H1 (cell line): ENCODE data around the gene NKAIN2. TPM values are rescaled to one million over a fixed set of nuclear protein-coding genes. Genes with fewer than 3 reads are reported as not detected.

ENCODE experiments used
- CTCF ChIA-PET: fragments of 300-600 bp; sonication (Branson Sonifier 250); formaldehyde crosslinking; loops from one replicate; lab custom pipeline; 2021; ENCODE audit not compliant: partially characterized antibody; lab: Charles Lee
- POLR2A ChIA-PET: fragments of 300-600 bp; sonication (Branson Sonifier 250); formaldehyde crosslinking; loops from one replicate; lab custom pipeline; 2021; ENCODE audit warnings: inconsistent platforms; ENCODE audit not compliant: partially characterized antibody; lab: Charles Lee
- DNase-seq, 2 experiments: peaks; one replicate each; pipeline versions ENCODE4 v3.0.0 to v3.0.0-alpha.2; 2010 to 2022; ENCODE audit warnings: low spot score in 2 of 2, low read depth in 1 of 2, mixed read lengths in 1 of 2
- FAIRE-seq: peaks from 2 replicates; lab custom pipeline; 2011; peaks lifted over from hg19 to GRCh38; lab: Jason Lieb, UNC
- H2AFZ ChIP-seq: 2 replicates; pipeline ENCODE4 v1.8.1; 2012; ENCODE audit warnings: low read length, inconsistent platforms
- H2AK5ac ChIP-seq: 2 replicates; pipeline ENCODE4 v1.6.1; 2013; ENCODE audit warnings: low read depth, low read length
- H2BK120ac ChIP-seq: replicated peaks from 2 replicates; pipeline ENCODE3; 2013; ENCODE audit warnings: low read depth, low read length, inconsistent platforms
- H2BK12ac ChIP-seq: 2 replicates; pipeline ENCODE4 v1.6.1; 2013; ENCODE audit warnings: low read depth, low read length
- H2BK15ac ChIP-seq: 2 replicates; pipeline ENCODE4 v1.6.1; 2013; ENCODE audit warnings: low read length
- H2BK20ac ChIP-seq: 2 replicates; pipeline ENCODE4 v1.6.1; 2013; ENCODE audit warnings: low read length
- H2BK5ac ChIP-seq: 2 replicates; pipeline ENCODE4 v1.6.1; 2013; ENCODE audit warnings: low read depth, low read length
- H3K14ac ChIP-seq: 2 replicates; pipeline ENCODE4 v1.6.1; 2013; ENCODE audit warnings: inconsistent platforms; ENCODE audit not compliant: insufficient read length
- H3K18ac ChIP-seq: 2 replicates; pipeline ENCODE4 v1.6.1; 2013; ENCODE audit warnings: low read length; ENCODE audit errors: extremely low read depth
- H3K23ac ChIP-seq: 2 replicates; pipeline ENCODE4 v1.6.1; 2013; ENCODE audit warnings: inconsistent platforms; ENCODE audit not compliant: insufficient read length
- H3K23me2 ChIP-seq: 2 replicates; pipeline ENCODE4 v1.6.1; 2013; ENCODE audit warnings: low read depth, low read length
- H3K27ac ChIP-seq: 2 replicates; pipeline ENCODE4 v1.6.1; 2011; ENCODE audit warnings: low read depth, low read length, inconsistent platforms
- H3K27me3 ChIP-seq, 4 experiments: replicated peaks in 1 of 4; 1 replicate in 1 of 4; 2 replicates in 3 of 4; pipeline versions ENCODE4 v1.6.1 to v1.8.1; 2011 to 2013; ENCODE audit warnings: low read length in 3 of 4, mild to moderate bottlenecking in 3 of 4, inconsistent platforms in 2 of 4, mixed read lengths in 2 of 4, moderate library complexity in 1 of 4; ENCODE audit not compliant: control insufficient read depth in 3 of 4, insufficient read depth in 3 of 4; ENCODE audit errors: extremely low read depth in 1 of 4
- H3K36me3 ChIP-seq, 4 experiments: 2 replicates each; pipeline versions ENCODE4 v1.6.1 to v1.8.1; 2011 to 2013; ENCODE audit warnings: mild to moderate bottlenecking in 4 of 4, low read length in 3 of 4, moderate library complexity in 2 of 4, control low read depth in 1 of 4, inconsistent platforms in 1 of 4; ENCODE audit not compliant: insufficient read depth in 4 of 4, control insufficient read depth in 2 of 4
- H3K4ac ChIP-seq: replicated peaks from 2 replicates; pipeline ENCODE3; 2013; ENCODE audit warnings: low read length, low read depth, mixed read lengths, inconsistent platforms; ENCODE audit not compliant: insufficient read length
- H3K4me1 ChIP-seq, 4 experiments: replicated peaks in 1 of 4; 1 replicate in 1 of 4; 2 replicates in 3 of 4; pipeline versions ENCODE4 v1.6.1 to v1.8.1; 2011 to 2013; ENCODE audit warnings: low read length in 3 of 4, inconsistent platforms in 2 of 4, mixed read lengths in 1 of 4; ENCODE audit not compliant: insufficient read depth in 4 of 4, control insufficient read depth in 3 of 4
- H3K4me2 ChIP-seq, 2 experiments: 2 replicates each; pipeline versions ENCODE4 v1.6.1 to v1.8.1; 2011 to 2013; ENCODE audit warnings: low read depth in 2 of 2, low read length in 2 of 2, control low read depth in 1 of 2, inconsistent platforms in 1 of 2, mild to moderate bottlenecking in 1 of 2; ENCODE audit not compliant: insufficient read depth in 1 of 2
- H3K4me3 ChIP-seq, 4 experiments: fragments of 200-600, 300-600 bp in 1 of 4; sonication (generic), shearing (Covaris generic), sonication (Bioruptor Twin) in 1 of 4; 2 replicates each; pipeline versions ENCODE4 v1.5.1 to v1.8.1; 2011 to 2016; ENCODE audit warnings: low read length in 4 of 4, low read depth in 3 of 4, control low read depth in 2 of 4, inconsistent platforms in 2 of 4, mild to moderate bottlenecking in 2 of 4, mixed read lengths in 1 of 4, moderate library complexity in 1 of 4; ENCODE audit not compliant: insufficient read depth in 2 of 4; ENCODE audit errors: extremely low read depth in 1 of 4
- H3K56ac ChIP-seq: replicated peaks from 2 replicates; pipeline ENCODE3; 2013; ENCODE audit warnings: low read depth, mild to moderate bottlenecking, mixed read lengths, low read length, inconsistent platforms; ENCODE audit not compliant: insufficient read length
- H3K79me1 ChIP-seq: 2 replicates; pipeline ENCODE4 v1.6.1; 2013; ENCODE audit warnings: low read depth, low read length, control low read depth
- H3K79me2 ChIP-seq, 2 experiments: 2 replicates each; pipeline versions ENCODE4 v1.6.1 to v1.8.1; 2012 to 2013; ENCODE audit warnings: low read length in 2 of 2, mild to moderate bottlenecking in 2 of 2, inconsistent platforms in 1 of 2; ENCODE audit not compliant: insufficient read depth in 2 of 2, control insufficient read depth in 1 of 2
- H3K9ac ChIP-seq, 4 experiments: replicated peaks in 1 of 4; 1 replicate in 1 of 4; 2 replicates in 3 of 4; pipeline versions ENCODE4 v1.6.1 to v1.8.1; 2011 to 2013; ENCODE audit warnings: low read depth in 3 of 4, low read length in 3 of 4, control low read depth in 2 of 4, mild to moderate bottlenecking in 2 of 4, moderate library complexity in 2 of 4, inconsistent platforms in 1 of 4; ENCODE audit errors: extremely low read depth in 1 of 4
- H3K9me3 ChIP-seq, 2 experiments: 2 replicates each; pipeline versions ENCODE4 v1.6.1 to v1.8.1; 2012 to 2013; ENCODE audit warnings: mild to moderate bottlenecking in 2 of 2, moderate library complexity in 2 of 2, control low read depth in 1 of 2, inconsistent platforms in 1 of 2, low read depth in 1 of 2, low read length in 1 of 2, mixed read lengths in 1 of 2; ENCODE audit not compliant: insufficient read depth in 2 of 2
- H4K20me1 ChIP-seq, 2 experiments: replicated peaks in 1 of 2; 2 replicates each; pipeline versions ENCODE3 to v1.8.1; 2011 to 2013; ENCODE audit warnings: inconsistent platforms in 2 of 2, low read length in 2 of 2, mild to moderate bottlenecking in 1 of 2; ENCODE audit not compliant: insufficient read depth in 2 of 2, control insufficient read depth in 1 of 2
- H4K5ac ChIP-seq: 2 replicates; pipeline ENCODE4 v1.6.1; 2013; ENCODE audit warnings: low read length, low read depth, mixed read lengths, inconsistent platforms; ENCODE audit not compliant: insufficient read length
- H4K8ac ChIP-seq: 2 replicates; pipeline ENCODE4 v1.8.0; 2013; ENCODE audit warnings: mild to moderate bottlenecking, moderate library complexity, low read length, inconsistent platforms; ENCODE audit not compliant: insufficient read depth; ENCODE audit errors: extremely low read depth
- H4K91ac ChIP-seq: replicated peaks from 2 replicates; pipeline ENCODE3; 2013; ENCODE audit warnings: low read length, mixed read lengths, inconsistent platforms; ENCODE audit not compliant: insufficient read length
- CBX8 ChIP-seq: fragments of 300-800, 300-1000 bp; sonication (generic); IDR thresholded peaks from 2 replicates; pipeline ENCODE4 v1.7.1; 2016; ENCODE audit warnings: low read depth, low read length, borderline replicate concordance
- CEBPB ChIP-seq: IDR thresholded peaks from 2 replicates; pipeline ENCODE4 v1.6.1; 2012; ENCODE audit warnings: low read depth, low read length
- CTBP2 ChIP-seq: IDR thresholded peaks from 2 replicates; pipeline ENCODE4 v1.7.0; 2011; ENCODE audit warnings: borderline replicate concordance, mild to moderate bottlenecking, moderate library complexity, mixed read lengths, low read length; ENCODE audit not compliant: insufficient read depth, insufficient read length
- EZH2 ChIP-seq: fragments of 200-600 bp; sonication (generic); IDR thresholded peaks from 2 replicates; pipeline ENCODE4 v1.7.1; 2012; ENCODE audit warnings: low read depth, mild to moderate bottlenecking, moderate library complexity, low read length, inconsistent platforms; ENCODE audit not compliant: severe bottlenecking
- FOSL1 ChIP-seq: IDR thresholded peaks from 2 replicates; pipeline ENCODE4 v1.6.1; 2011; ENCODE audit warnings: mild to moderate bottlenecking, low read depth, low read length, moderate library complexity; ENCODE audit not compliant: insufficient read depth
- GTF2F1 ChIP-seq: IDR thresholded peaks from 2 replicates; pipeline ENCODE4 v1.6.1; 2012; ENCODE audit warnings: low read depth, low read length, improper control_type of control experiment, borderline replicate concordance
- HDAC6 ChIP-seq: IDR thresholded peaks from one replicate; pipeline ENCODE4 v1.7.1; 2012; ENCODE audit warnings: low read depth, mild to moderate bottlenecking, inconsistent platforms, low read length, moderate library complexity
- KDM1A ChIP-seq: fragments of 200-600, 300-600 bp; sonication (generic); IDR thresholded peaks from 2 replicates; pipeline ENCODE4 v1.7.1; 2016; ENCODE audit warnings: mild to moderate bottlenecking, low read length, borderline replicate concordance
- MAFK ChIP-seq: IDR thresholded peaks from 2 replicates; pipeline ENCODE4 v1.6.1; 2012; ENCODE audit warnings: low read depth, mild to moderate bottlenecking, improper control_type of control experiment, low read length
- NRF1 ChIP-seq: IDR thresholded peaks from 2 replicates; pipeline ENCODE4 v1.6.1; 2011; ENCODE audit warnings: mild to moderate bottlenecking, low read depth, low read length, improper control_type of control experiment
- PHF8 ChIP-seq: fragments of 200-600 bp; sonication (generic); conservative IDR thresholded peaks from 2 replicates; pipeline ENCODE4 v1.7.1; 2012; ENCODE audit warnings: low read depth, mild to moderate bottlenecking, inconsistent platforms, low read length, moderate library complexity
- SAP30 ChIP-seq: fragments of 300-600 bp; sonication (generic); IDR thresholded peaks from 2 replicates; pipeline ENCODE4 v1.7.1; 2012; ENCODE audit warnings: low read length, moderate library complexity, mild to moderate bottlenecking, inconsistent platforms; ENCODE audit not compliant: insufficient read depth, insufficient replicate concordance
- SP1 ChIP-seq: IDR thresholded peaks from 2 replicates; pipeline ENCODE4 v1.6.1; 2011; ENCODE audit warnings: low read depth, low read length
- WGBS, 2 experiments: shearing (Covaris generic) in 1 of 2; methylation state at CpG; one replicate each; pipeline versions ENCODE4 v1.1.6 to v1.1.7; 2013 to 2015; ENCODE audit warnings: low lambda C conversion rate in 2 of 2, mixed read lengths in 2 of 2, inconsistent platforms in 1 of 2, low coverage in 1 of 2, missing lambda C conversion rate in 1 of 2; ENCODE audit not compliant: insufficient replicate concordance in 2 of 2, insufficient coverage in 1 of 2, insufficient read length in 1 of 2; ENCODE audit errors: extremely low coverage in 1 of 2, missing lambda C conversion rate in 1 of 2; 5-methylcytosine and 5-hydroxymethylcytosine counted together
- polyA plus RNA-seq, 7 experiments: library from polyadenylated mRNA; depleted of rRNA in 3 of 7; stranded (reverse) in 5 of 7; unstranded in 2 of 7; fragments of >200 nt in 5 of 7; fragments of 200-250 nt in 2 of 7; gene quantifications; 1 replicate in 5 of 7; 2 replicates in 1 of 7; 4 replicates in 1 of 7; pipeline versions ENCODE4 v1.2.1 to v1.2.3, GENCODE V29; 2011 to 2013; ENCODE audit warnings: missing spikeins in 2 of 7, mixed read lengths in 2 of 7
- total RNA-seq: library from RNA; stranded (reverse); fragmentation: NEBNext Ultra II Directional; extraction: Animal tissue kit (Norgen Biotek cat#: 25700); gene quantifications from 2 replicates; pipeline ENCODE4 v1.2.1, GENCODE V29; 2021
- TF ChIP-seq, protein P1 (sequence below): IDR thresholded peaks from 2 replicates; pipeline ENCODE4 v1.6.1; 2011; ENCODE audit warnings: low read depth, mild to moderate bottlenecking, low read length; ENCODE audit not compliant: insufficient read depth

Gene NKAIN2
- total and polyA plus RNA-seq, 2 of the 8 experiments (the other 6 are each of a cell fraction or from before 2014, with no cell fraction given): 0.20 to 0.34 TPM

DNA sequence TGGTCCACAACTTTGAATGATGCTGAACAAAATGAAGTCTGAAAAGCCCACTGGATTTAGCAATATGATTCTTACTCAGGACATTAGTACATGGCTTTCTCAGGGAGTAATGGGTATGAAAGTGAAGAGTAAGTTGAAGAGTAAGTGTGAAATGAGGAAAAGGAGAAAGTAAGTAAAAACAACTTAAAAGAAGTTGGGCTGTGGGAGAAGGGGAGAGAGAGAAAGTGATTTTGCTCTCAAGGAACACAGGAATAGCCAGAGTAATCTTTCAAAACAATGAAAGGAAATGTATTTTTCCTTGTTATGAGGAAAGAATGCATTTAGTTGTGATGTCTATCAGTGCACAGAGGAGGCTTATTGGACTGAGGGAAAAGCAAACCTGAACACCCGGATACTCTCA is 39.8 kb upstream of the NKAIN2 start:
- DNase-seq: no peak
- H4K8ac ChIP-seq: no peak overlapping the region
- no peaks in the 10 kb centered on the region for H3K23me2 ChIP-seq
- no peaks in the 10 kb centered on the region for H4K20me1 ChIP-seq
- H3K4me3 ChIP-seq: no peak overlapping the region
- no peak overlapping the region for H3K14ac ChIP-seq
- H3K4ac ChIP-seq: no peak overlapping the region
- no peak overlapping the region for H2AFZ ChIP-seq
- H2BK15ac ChIP-seq: no peak overlapping the region
- no peaks in the 10 kb centered on the region for H3K36me3 ChIP-seq
- H3K9me3 ChIP-seq: no peaks in the 10 kb centered on the region
- no peak overlapping the region for H3K18ac ChIP-seq
- no peak overlapping the region for H3K23ac ChIP-seq
- no peak overlapping the region for H3K4me2 ChIP-seq
- ChIA-PET POLR2A (no interaction called here), CTCF (no interaction called here)
- no peak overlapping the region for H4K5ac ChIP-seq
- H3K79me2 ChIP-seq: no peaks in the 10 kb centered on the region
- no peak overlapping the region for H4K91ac ChIP-seq
- WGBS, 2 experiments: 100% methylated on average over 1 of the region's 1 CpG; no CpG with 5 or more reads in 1 of the 2 experiments
- no peak overlapping the region for H3K56ac ChIP-seq
- no peak for FAIRE-seq
- H3K27me3 ChIP-seq: no peaks in the 10 kb centered on the region
- H3K4me1 ChIP-seq: peaks cover 0 to 3% (median 0%) of the 10 kb centered on the region in 4 experiments; a peak in 2 of 7 replicates
- no peak overlapping the region for H2BK120ac ChIP-seq
- H3K9ac ChIP-seq: no peak overlapping the region
- H2AK5ac ChIP-seq: no peak overlapping the region
- H2BK20ac ChIP-seq: no peak overlapping the region
- H2BK12ac ChIP-seq: no peak overlapping the region
- H3K27ac ChIP-seq: no peak overlapping the region
- H3K79me1 ChIP-seq: no peaks in the 10 kb centered on the region
- no peak overlapping the region for H2BK5ac ChIP-seq
- TF ChIP-seq KDM1A (no peak), FOSL1 (no peak), CEBPB (no peak), GTF2F1 (no peak), CBX8 (no peak), CTBP2 (no peak), HDAC6 (no peak), SP1 (no peak), MAFK (no peak), NRF1 (no peak), SAP30 (no peak), EZH2 (no peak), PHF8 (no peak)
- TF ChIP-seq, protein P1, sequence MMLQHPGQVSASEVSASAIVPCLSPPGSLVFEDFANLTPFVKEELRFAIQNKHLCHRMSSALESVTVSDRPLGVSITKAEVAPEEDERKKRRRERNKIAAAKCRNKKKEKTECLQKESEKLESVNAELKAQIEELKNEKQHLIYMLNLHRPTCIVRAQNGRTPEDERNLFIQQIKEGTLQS: no peak
